HepG2 (cell line): ENCODE results near the gene ABCF1. TPM values are rescaled to one million over a fixed set of nuclear protein-coding genes. Genes with fewer than 3 reads are reported as not detected.
A peak's percentile ranks its signal among the peaks of the same experiment; 100 is the strongest.

Experiments used
- AHDC1 ChIP-seq: sonication (generic); formaldehyde crosslinking; IDR thresholded peaks from 2 replicates; pipeline ENCODE4 v1.5.1; 2020; ENCODE audit warnings: mild to moderate bottlenecking, missing genetic modification reagents, borderline replicate concordance
- ESRRA ChIP-seq: sonication (generic); formaldehyde crosslinking; IDR thresholded peaks from 2 replicates; pipeline ENCODE4 v1.5.1; 2020; ENCODE audit warnings: mild to moderate bottlenecking, low read depth, missing genetic modification reagents
- MBNL3 ChIP-seq: fragments of 250-450 bp; sonication (Bioruptor Pico); conservative IDR thresholded peaks from 2 replicates; pipeline ENCODE4 v1.8.0; 2022; ENCODE audit warnings: mild to moderate bottlenecking, inconsistent platforms
- NFIB ChIP-seq: sonication (generic); formaldehyde crosslinking; IDR thresholded peaks from 2 replicates; pipeline ENCODE4 v1.9.0; 2021; ENCODE audit warnings: missing genetic modification reagents, mild to moderate bottlenecking, borderline replicate concordance
- PRDM15 ChIP-seq: sonication (generic); formaldehyde crosslinking; IDR thresholded peaks from 2 replicates; pipeline ENCODE4 v1.4.0; 2020; ENCODE audit warnings: missing genetic modification reagents
- ZFP36L2 ChIP-seq: sonication (generic); formaldehyde crosslinking; IDR thresholded peaks from 2 replicates; pipeline ENCODE4 v1.4.0; 2020; ENCODE audit warnings: missing genetic modification reagents
- ZHX2 ChIP-seq, 2 experiments: sonication (generic) in 1 of 2; formaldehyde crosslinking in 1 of 2; IDR thresholded peaks; 2 replicates each; pipeline versions ENCODE4 v1.6.1 to v1.9.0; 2014 to 2022; ENCODE audit warnings: antibody characterized with exemption in 1 of 2, borderline replicate concordance in 1 of 2, inconsistent platforms in 1 of 2, low read depth in 1 of 2, missing genetic modification reagents in 1 of 2
- ZKSCAN1 ChIP-seq: fragments of 150-350 bp; IDR thresholded peaks from 2 replicates; pipeline ENCODE4 v1.6.1; 2014; ENCODE audit warnings: low read length
- ZNF354B ChIP-seq: sonication (generic); formaldehyde crosslinking; IDR thresholded peaks from 2 replicates; pipeline ENCODE4 v1.8.0; 2022; ENCODE audit warnings: mild to moderate bottlenecking, missing genetic modification reagents
- ZNF414 ChIP-seq: sonication (generic); formaldehyde crosslinking; IDR thresholded peaks from 2 replicates; pipeline ENCODE4 v1.5.0; 2020; ENCODE audit warnings: missing genetic modification reagents
- polyA plus RNA-seq, 8 experiments: library from polyadenylated mRNA; depleted of rRNA in 3 of 8; stranded (reverse) in 7 of 8; unstranded in 1 of 8; fragments of >200 nt; fragmentation: Illumina TruSeq in 4 of 8; extraction: Trizol in 4 of 8; gene quantifications; 2 replicates each; pipeline versions ENCODE4 v1.2.1 to v1.2.3, GENCODE V29; 2011 to 2016; ENCODE audit warnings: low read depth in 4 of 8, missing spikeins in 1 of 8, mixed read lengths in 1 of 8; ENCODE audit not compliant: insufficient read depth in 1 of 8
- total RNA-seq, 5 experiments: library from RNA; depleted of rRNA; stranded (reverse); fragments of >200 nt; fragmentation: Illumina TruSeq; extraction: Trizol; gene quantifications; 2 replicates each; pipeline ENCODE4 v1.2.3, GENCODE V29; 2016; ENCODE audit warnings: low read depth in 1 of 5

Gene ABCF1
- total and polyA plus RNA-seq, 2 of the 13 experiments (the other 11 are each of a cell fraction or from before 2014, with no cell fraction given), result 25.4 to 98.9 TPM

DNA sequence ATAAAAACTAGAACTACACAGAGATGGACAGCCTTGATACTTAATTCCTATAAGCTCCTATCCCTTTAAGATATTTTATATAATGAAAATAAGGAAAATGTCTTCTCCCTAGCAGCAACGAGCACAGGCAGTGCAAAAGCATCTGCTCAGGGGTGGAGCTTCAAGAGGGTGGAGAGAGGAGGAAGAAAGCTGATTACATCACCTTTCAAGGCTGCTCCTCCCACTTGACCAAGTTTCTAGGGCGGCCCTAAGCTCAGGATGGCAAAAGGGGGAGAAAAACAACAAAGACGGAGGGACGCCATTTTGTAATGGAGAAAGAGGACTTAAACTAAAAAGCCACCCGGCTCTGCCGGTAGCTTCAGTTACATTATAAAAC is 43.6 kb downstream of the ABCF1 start (continued):
- TF ChIP-seq ZHX2 (IDR thresholded peaks at IDR 0.05; ENCODE audit: low read depth) (peak; percentile 50; the same call in 1 of the 2 replicates), ZHX2 (CRISPR knock-in tag; IDR thresholded peaks at IDR 0.05; ENCODE audit: borderline replicate concordance) (no peak), ZNF414 (CRISPR knock-in tag) (no peak), ESRRA (CRISPR knock-in tag) (no peak), PRDM15 (no peak; the same call in 1 of the 2 replicates), AHDC1 (no peak), MBNL3 (CRISPR knock-in tag) (no peak), NFIB (CRISPR knock-in tag) (no peak), ZNF354B (CRISPR knock-in tag) (no peak), ZFP36L2 (CRISPR knock-in tag) (no peak), ZKSCAN1 (no peak)
